Measurements from ENCODE around the gene CACNA1H. TPM values are rescaled to one million over a fixed set of nuclear protein-coding genes. Genes with fewer than 3 reads are reported as not detected.

The CACNA1H gene
- total and polyA plus RNA-seq, 2 of the 8 experiments (the other 6 are each of a cell fraction or from before 2014, with no cell fraction given): 14.0 to 28.7 TPM

DNA sequence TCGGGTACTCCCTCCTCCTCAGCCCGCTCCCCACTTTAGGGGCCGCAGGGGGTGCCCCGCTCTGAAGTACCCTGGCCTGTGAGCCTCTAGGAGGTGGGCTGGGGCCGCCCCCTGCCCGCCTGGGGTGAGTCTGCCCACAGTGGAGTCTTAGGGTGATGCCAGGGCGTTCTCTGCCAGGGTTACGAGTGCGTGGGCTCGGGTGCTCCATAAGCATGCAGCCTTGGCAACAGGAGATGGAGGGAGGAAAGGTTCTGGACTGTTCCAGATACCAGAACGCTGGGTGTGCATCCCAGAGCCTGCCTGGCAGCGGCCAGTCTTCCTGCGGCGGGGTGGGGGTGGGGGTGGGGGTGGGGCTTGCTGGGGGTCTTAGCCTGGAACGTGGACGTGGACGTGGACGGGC is 15.9 kb downstream of the CACNA1H start:
- no peak overlapping the region for H2AFZ ChIP-seq (ENCODE audit: low read length)
- peaks cover 0 to 4% (median under 1%) of the 10 kb centered on the region in 4 experiments; a peak in 1 of 7 replicates for H3K4me1 ChIP-seq (replicated peaks in 1 of 4; ENCODE audit: control insufficient read depth in 3 of 4, insufficient read depth in 4 of 4, low read length in 3 of 4)
- no peak overlapping the region for H3K18ac ChIP-seq (ENCODE audit: extremely low read depth, low read length)
- H3K4me3 ChIP-seq (ENCODE audit: extremely low read depth in 1 of 4, insufficient read depth in 2 of 4, low read depth in 3 of 4, low read length in 4 of 4): no peak overlapping the region
- no peak overlapping the region for H4K5ac ChIP-seq (ENCODE audit: insufficient read length, low read depth, low read length)
- peaks cover 0 to 8% of the 10 kb centered on the region in 2 experiments; a peak in 1 of 4 replicates for H3K79me2 ChIP-seq (ENCODE audit: control insufficient read depth in 1 of 2, insufficient read depth in 2 of 2, low read length in 2 of 2)
- no peak overlapping the region for H3K4ac ChIP-seq (replicated peaks; ENCODE audit: insufficient read length, low read depth, low read length)
- no peak overlapping the region for H2BK5ac ChIP-seq (ENCODE audit: low read depth, low read length)
- peaks cover 16 to 31% of the 10 kb centered on the region in 2 experiments for H4K20me1 ChIP-seq (replicated peaks in 1 of 2; ENCODE audit: control insufficient read depth in 1 of 2, insufficient read depth in 2 of 2, low read length in 2 of 2)
- H3K27ac ChIP-seq (ENCODE audit: low read depth, low read length): no peak overlapping the region
- DNase-seq (ENCODE audit: low read depth in 1 of 2, low spot score in 2 of 2) (no peak), FAIRE-seq (no peak)
- no peak overlapping the region for H2BK12ac ChIP-seq (ENCODE audit: low read depth, low read length)
- ChIA-PET CTCF (ENCODE audit: partially characterized antibody) (interaction anchor here (0.9 kb wide), 2 partner anchors 22 to 25 kb away, joined by 3 read pairs; no protein-coding TSS in a partner anchor), POLR2A (ENCODE audit: partially characterized antibody) (interaction anchor here (0.6 kb wide), 1 partner anchor 12 kb away, joined by 3 read pairs; no protein-coding TSS in a partner anchor)
- no peak overlapping the region for H3K56ac ChIP-seq (replicated peaks; ENCODE audit: insufficient read length, low read depth, low read length)
- no peak overlapping the region for H4K8ac ChIP-seq (ENCODE audit: extremely low read depth, insufficient read depth, low read length)
- H4K91ac ChIP-seq (replicated peaks; ENCODE audit: insufficient read length, low read length): no peak overlapping the region
- WGBS, 2 experiments (ENCODE audit: extremely low coverage in 1 of 2, insufficient coverage in 1 of 2, insufficient read length in 1 of 2, insufficient replicate concordance in 2 of 2, low coverage in 1 of 2, low lambda C conversion rate in 2 of 2, missing lambda C conversion rate in 1 of 2): 90% methylated on average over 8 of the region's 18 CpGs; no CpG with 5 or more reads in 1 of the 2 experiments
- no peak overlapping the region for H3K14ac ChIP-seq (ENCODE audit: insufficient read length)
- peaks cover 12% of the 10 kb centered on the region for H3K79me1 ChIP-seq (ENCODE audit: low read depth, low read length)
- H3K9ac ChIP-seq (replicated peaks in 1 of 4; ENCODE audit: extremely low read depth in 1 of 4, low read depth in 3 of 4, low read length in 3 of 4): no peak overlapping the region
- H2BK15ac ChIP-seq (ENCODE audit: low read length): no peak overlapping the region
- no peak overlapping the region for H2AK5ac ChIP-seq (ENCODE audit: low read depth, low read length)
- H3K23ac ChIP-seq (ENCODE audit: insufficient read length): no peak overlapping the region
- no peak overlapping the region for H2BK20ac ChIP-seq (ENCODE audit: low read length)
- no peak overlapping the region for H3K4me2 ChIP-seq (ENCODE audit: insufficient read depth in 1 of 2, low read depth in 2 of 2, low read length in 2 of 2)
- no peak overlapping the region for H2BK120ac ChIP-seq (replicated peaks; ENCODE audit: low read depth, low read length)
- no peaks in the 10 kb centered on the region for H3K36me3 ChIP-seq (ENCODE audit: control insufficient read depth in 2 of 4, insufficient read depth in 4 of 4, low read length in 3 of 4)
- no peaks in the 10 kb centered on the region for H3K23me2 ChIP-seq (ENCODE audit: low read depth, low read length)
- no peaks in the 10 kb centered on the region for H3K27me3 ChIP-seq (replicated peaks in 1 of 4; ENCODE audit: control insufficient read depth in 3 of 4, extremely low read depth in 1 of 4, insufficient read depth in 3 of 4, low read length in 3 of 4)
- H3K9me3 ChIP-seq (ENCODE audit: insufficient read depth in 2 of 2, low read depth in 1 of 2, low read length in 1 of 2): no peaks in the 10 kb centered on the region
- no peak for TF ChIP-seq BCL11A (IDR thresholded peaks at IDR 0.05; ENCODE audit: low read depth in 2 of 2, low read length in 2 of 2)
- no peak for TF ChIP-seq SIN3A (conservative IDR thresholded peaks at IDR 0.05 in 1 of 2, IDR thresholded peaks at IDR 0.05 in 1 of 2; ENCODE audit: low read depth in 1 of 2, low read length in 2 of 2)
- no peak for TF ChIP-seq SIX5 (IDR thresholded peaks at IDR 0.05; ENCODE audit: low read depth, low read length)
